ENCODE measurements around the gene TAS1R2.

Gene TAS1R2

DNA sequence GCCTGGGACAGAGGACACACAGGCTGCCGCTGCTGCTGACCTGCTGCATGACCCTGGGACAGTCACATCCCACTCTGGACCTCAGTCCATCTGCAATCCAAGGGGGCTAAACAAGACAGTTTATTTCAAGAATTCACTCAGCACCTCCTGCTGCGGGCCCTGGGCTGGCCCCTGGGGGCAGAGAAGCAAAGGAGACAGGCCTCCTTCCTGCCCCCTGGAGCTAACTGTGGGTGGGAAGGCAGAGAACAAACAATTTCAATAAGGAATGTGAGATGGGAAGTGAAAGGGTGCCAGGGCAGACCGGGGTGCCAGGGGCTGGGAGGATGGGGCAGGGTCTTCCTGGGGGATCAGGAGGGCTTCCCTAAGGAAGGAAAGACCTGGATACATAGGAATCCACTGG lies 60.0 kb downstream of the TAS1R2 start:
- DNase-seq = no peak

DNA sequence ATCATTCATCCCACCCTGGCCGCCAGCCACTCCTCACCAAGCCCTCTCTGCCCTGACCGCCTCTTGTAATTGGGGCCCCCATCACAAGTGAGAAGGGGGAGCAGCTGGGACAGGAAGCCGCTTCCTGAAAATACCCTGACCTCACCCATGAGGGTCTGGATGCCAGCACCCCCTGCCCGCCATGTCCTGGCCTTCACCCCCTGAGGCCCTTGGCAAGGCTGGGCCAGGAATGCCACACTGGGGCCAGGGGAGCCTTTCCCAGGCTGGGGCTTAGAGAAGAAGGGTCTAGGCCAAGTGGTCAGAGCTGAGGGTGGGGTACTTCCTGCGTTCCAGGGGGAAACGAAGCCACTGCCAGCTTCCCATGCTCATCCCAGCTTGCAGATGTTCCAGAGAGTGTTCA lies 60.5 kb downstream of the TAS1R2 start:
- DNase-seq = no peak

DNA sequence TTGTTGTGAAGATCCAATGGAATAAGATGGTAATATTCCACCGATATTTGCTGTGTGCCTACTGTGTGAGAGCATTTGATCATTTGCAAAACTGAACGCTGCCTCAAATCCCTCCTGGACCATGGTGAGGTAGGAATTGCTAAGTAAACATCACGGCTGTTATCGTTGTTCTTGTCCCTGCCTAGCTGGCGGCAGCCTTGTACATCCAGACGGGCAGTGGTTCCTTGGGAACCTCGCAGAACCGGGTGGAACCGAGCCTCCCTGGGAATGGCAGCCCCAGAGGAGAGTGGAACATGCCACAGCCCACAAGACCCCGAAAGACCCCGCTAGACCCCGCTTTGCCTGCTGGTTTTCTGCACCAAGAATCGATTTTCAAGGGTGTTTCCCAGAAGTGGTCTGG lies 60.9 kb downstream of the TAS1R2 start:
- DNase-seq = no peak

DNA sequence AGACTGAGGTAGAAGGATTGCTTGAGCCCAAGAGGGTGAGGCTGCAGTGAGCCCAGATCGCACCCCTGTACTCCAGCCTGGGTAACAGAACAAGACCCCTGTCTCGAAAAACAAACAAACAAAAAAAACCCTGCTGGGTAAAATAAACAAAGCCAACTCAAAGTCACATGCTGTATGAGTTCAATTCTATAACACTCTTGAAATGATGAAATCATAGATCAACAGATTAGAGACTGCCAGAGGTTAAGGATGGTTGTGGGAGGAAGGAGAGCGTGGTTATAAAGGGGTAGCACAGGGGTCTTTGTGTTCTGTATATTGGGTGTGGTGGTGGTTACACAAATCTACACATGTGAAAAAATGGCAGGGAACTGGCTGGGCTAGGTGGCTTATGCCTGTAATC lies 62.5 kb downstream of the TAS1R2 start:
- no peak for DNase-seq

DNA sequence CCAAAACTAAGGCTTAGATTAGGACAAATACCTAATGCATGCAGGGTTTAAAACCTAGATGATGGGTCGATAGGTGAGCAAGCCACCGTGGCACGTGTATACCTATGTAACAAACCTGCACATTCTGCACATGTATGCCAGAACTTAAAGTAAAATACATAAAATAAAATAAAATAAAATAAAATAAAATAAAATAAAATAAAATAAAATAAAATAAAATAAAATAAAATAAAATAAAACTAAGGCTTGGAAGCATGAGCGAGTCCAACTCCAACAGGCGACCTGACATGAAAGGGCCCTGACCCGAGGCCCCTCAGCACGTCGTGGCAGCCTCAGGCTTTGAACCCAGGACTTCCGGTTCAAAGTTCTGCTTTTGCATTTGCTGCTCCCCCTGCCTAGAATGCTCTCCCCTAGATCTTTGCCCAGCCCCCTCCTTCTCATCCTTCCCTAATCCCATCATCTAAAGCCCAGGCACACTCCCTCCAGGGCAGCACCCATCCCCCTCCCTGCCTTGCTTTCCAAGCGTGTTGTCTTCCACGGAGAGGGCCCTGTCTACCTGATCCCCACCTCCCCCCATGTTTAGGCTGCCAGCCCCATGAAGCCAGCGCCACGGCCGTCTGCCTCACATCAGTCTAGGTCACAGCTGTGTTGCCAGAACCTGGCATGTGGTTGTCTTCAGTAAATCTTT lies 64.3 kb downstream of the TAS1R2 start:
- no peak for DNase-seq

DNA sequence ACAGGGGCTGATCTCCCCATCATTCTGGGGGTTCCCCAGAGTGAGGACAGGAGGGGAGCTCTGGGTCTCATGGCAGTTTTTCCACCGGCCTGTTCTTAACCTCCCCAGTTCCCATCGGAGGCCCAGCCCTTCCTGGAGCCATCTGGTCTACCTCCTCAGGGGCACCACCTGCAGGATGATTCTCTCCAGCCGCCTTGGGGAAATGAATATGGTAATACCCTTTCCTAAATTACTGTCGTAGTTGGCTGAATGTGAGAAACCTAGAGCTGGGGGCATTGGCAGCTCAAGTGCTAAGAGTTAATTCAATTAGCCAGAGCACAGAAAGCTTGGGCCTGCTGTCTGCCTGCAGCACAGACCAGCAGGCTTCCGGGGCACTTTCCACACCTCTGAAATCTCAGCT lies 64.9 kb downstream of the TAS1R2 start:
- DNase-seq = no peak

DNA sequence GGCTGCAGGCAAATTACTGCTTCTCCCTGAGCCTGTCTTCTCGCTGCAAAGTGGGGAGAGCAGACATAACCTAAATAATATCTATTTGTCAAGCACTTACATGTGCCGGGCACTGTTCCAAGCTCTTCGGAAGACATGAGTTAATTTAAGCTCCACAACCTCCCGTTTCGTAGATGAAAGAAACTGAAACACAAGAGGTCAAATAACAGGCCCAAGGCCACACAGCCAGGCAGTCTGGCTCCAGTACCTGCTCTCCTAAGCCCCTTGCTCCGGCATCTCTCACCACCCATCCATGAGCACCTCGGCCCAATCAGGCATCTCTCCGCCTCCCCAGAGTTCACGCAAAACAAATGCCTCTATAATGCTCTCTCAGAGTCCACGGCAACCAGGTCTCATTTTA lies 65.4 kb downstream of the TAS1R2 start:
- DNase-seq = no peak

DNA sequence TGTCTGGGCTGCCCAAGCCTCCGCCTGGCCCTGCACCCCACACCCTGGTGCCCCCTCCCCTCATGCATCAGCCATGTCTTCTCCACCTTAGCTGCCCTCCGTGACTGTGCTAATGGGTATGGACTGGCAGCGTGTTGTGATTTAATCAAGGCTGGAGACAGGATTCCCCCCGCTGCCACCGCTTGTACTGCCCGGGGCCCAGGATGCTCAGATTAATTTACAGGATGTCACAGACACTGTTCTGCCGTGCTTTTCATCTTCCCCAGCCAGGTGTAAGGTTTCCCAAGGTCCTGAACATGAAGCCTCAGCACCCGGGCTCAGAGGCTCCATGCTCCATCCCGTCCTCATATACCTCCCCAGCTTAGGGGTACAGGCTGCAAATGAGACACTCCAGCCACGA lies 66.3 kb downstream of the TAS1R2 start:
- no peak for DNase-seq

DNA sequence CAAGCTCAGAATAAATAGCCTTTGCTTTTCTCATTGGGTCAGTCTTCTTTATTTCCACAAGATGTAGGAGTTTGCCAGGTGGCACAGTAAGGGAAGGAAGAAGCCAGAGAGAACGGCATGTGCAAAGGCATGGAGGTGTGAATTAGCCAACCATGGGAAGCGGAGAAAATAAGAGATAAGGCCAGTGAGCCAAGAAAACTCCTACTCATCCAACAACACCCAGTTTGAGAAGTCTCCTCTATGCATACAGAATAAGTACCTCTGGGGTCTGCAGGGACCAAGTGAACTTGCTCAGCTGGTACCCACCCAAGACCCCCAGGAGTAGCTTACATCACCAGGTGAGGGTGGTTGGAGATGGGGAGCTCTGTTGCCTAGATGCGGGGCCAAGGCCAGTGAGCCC lies 66.7 kb downstream of the TAS1R2 start:
- no peak for DNase-seq

All from right kidney (tissue), 1 donor.